Sciatic nerve (tissue), 2 donors: ENCODE results near the gene CD180. TPM values are rescaled to one million over a fixed set of nuclear protein-coding genes. Genes with fewer than 3 reads are reported as not detected.

Experiments used
- ATAC-seq: fragments of 200-7000 bp; cut with Tn5 transposase; one replicate; pipeline ENCODE4 v1.9.1; 2020; ENCODE audit warnings: mild to moderate bottlenecking, moderate library complexity
- DNase-seq: peaks from one replicate; pipeline ENCODE4 v3.0.0-alpha.2; 2020; ENCODE audit warnings: low spot score
- intact Hi-C: fragments of 100-400 bp; cut with DNase I; formaldehyde crosslinking; loops from one replicate; pipeline ENCODE4 v1.14.2; 2022
- total RNA-seq: library from RNA; stranded (reverse); fragmentation: NEBNext Ultra II Directional; extraction: Animal tissue kit (Norgen Biotek cat#: 25700); gene quantifications from one replicate; pipeline ENCODE4 v1.2.1, GENCODE V29; 2021
- donor health status: DM: no; HTN: no; CAD: no.
- donor health status: DM: no; HTN: no; CAD: no.

CD180 gene
- 2.0 TPM for total RNA-seq

- no peak for DNase-seq
- intact Hi-C loops, result no loop called here
Observed at GRCh38 chr5:67196537-67197059, at the start of gene CD180. Gene CD180, minus strand, starts transcription at chr5:67196799. Its CDS starts 158 bp downstream, at chr5:67196641.

GRCh38 chr5:67246108-67246507 is 49.5 kb upstream of the CD180 start:
- no peak for DNase-seq
- intact Hi-C loops, result no loop called here
- ATAC-seq, result peak; percentile 81

More at GRCh38 chr5:67196537-67197059, at the start of gene CD180:
- ATAC-seq, result peak; percentile 66

GRCh38 chr5:67245259-67245846 is 48.8 kb upstream of the CD180 start:
- peak; percentile 26 for ATAC-seq

GRCh38 chr5:67244345-67244793 is 47.8 kb upstream of the CD180 start:
- ATAC-seq, result no peak

More at GRCh38 chr5:67245259-67245846, 48.8 kb upstream of the CD180 start:
- DNase-seq, result no peak
- intact Hi-C loops, result no loop called here

GRCh38 chr5:67243944-67244343 is 47.3 kb upstream of the CD180 start:
- ATAC-seq, result no peak
- intact Hi-C loops, result no loop called here
- no peak for DNase-seq

More at GRCh38 chr5:67244345-67244793, 47.8 kb upstream of the CD180 start:
- intact Hi-C loops, result no loop called here
- no peak for DNase-seq

GRCh38 chr5:67243349-67243748 is 46.8 kb upstream of the CD180 start:
- peak; percentile 31 for ATAC-seq
- DNase-seq, result no peak
- intact Hi-C loops, result no loop called here

GRCh38 chr5:67241326-67241725 is 44.7 kb upstream of the CD180 start:
- DNase-seq, result no peak
- intact Hi-C loops, result no loop called here
- no peak for ATAC-seq

- DNase-seq, result no peak
- no peak for ATAC-seq
- intact Hi-C loops, result no loop called here
Observed at GRCh38 chr5:67240846-67241245, 44.2 kb upstream of the CD180 start.

GRCh38 chr5:67240065-67240464 is 43.5 kb upstream of the CD180 start:
- DNase-seq, result no peak
- intact Hi-C loops, result no loop called here
- ATAC-seq, result no peak

- intact Hi-C loops, result loop anchor here (5.0 kb wide), 1 partner anchor 1589 kb away; no protein-coding TSS in a partner anchor
- DNase-seq, result no peak
- ATAC-seq, result no peak
Observed at GRCh38 chr5:67238191-67238590, 41.6 kb upstream of the CD180 start.

GRCh38 chr5:67235399-67236110 is 39.0 kb upstream of the CD180 start:
- DNase-seq, result no peak
- peak; percentile 5 for ATAC-seq
- intact Hi-C loops, result loop anchor here (5.0 kb wide), 1 partner anchor 1592 kb away; no protein-coding TSS in a partner anchor

- intact Hi-C loops, result loop anchor here (5.0 kb wide), 1 partner anchor 1593 kb away; no protein-coding TSS in a partner anchor
- no peak for DNase-seq
Observed at GRCh38 chr5:67234671-67235176, 38.1 kb upstream of the CD180 start.

GRCh38 chr5:67233075-67233474 is 36.5 kb upstream of the CD180 start:
- no peak for DNase-seq
- intact Hi-C loops, result no loop called here
- no peak for ATAC-seq

More at GRCh38 chr5:67234671-67235176, 38.1 kb upstream of the CD180 start:
- ATAC-seq, result peak; percentile 79

- no peak for DNase-seq
- intact Hi-C loops, result no loop called here
- ATAC-seq, result peak; percentile 32
Observed at GRCh38 chr5:67223211-67223610, 26.6 kb upstream of the CD180 start.

- ATAC-seq, result no peak
- intact Hi-C loops, result no loop called here
Observed at GRCh38 chr5:67222243-67223025, 25.8 kb upstream of the CD180 start.

GRCh38 chr5:67221487-67222242 is 25.1 kb upstream of the CD180 start:
- DNase-seq, result no peak
- ATAC-seq, result peak; percentile 64
- intact Hi-C loops, result no loop called here

More at GRCh38 chr5:67222243-67223025, 25.8 kb upstream of the CD180 start:
- DNase-seq, result no peak

GRCh38 chr5:67216564-67216963 is 20.0 kb upstream of the CD180 start:
- DNase-seq, result no peak
- ATAC-seq, result no peak
- intact Hi-C loops, result no loop called here
